Fibroblast of lung (primary cell): ENCODE measurements around the gene TMEM163. TPM values are rescaled to one million over a fixed set of nuclear protein-coding genes. Genes with fewer than 3 reads are reported as not detected.

ENCODE experiments used
- DNase-seq, 2 donors: peaks; one replicate each; pipeline versions ENCODE4 v3.0.0 to v3.0.0-alpha.2; 2010; ENCODE audit warnings: low read depth in 2 of 2
- H2AFZ ChIP-seq: 2 replicates; pipeline ENCODE4 v1.5.1; 2012; ENCODE audit warnings: low read length, control low read depth, inconsistent platforms
- H3K27ac ChIP-seq: 2 replicates; pipeline ENCODE4 v1.5.1; 2011; ENCODE audit warnings: low read length, control low read depth; ENCODE audit not compliant: insufficient read depth
- H3K27me3 ChIP-seq: 2 replicates; pipeline ENCODE4 v1.5.1; 2011; ENCODE audit warnings: mild to moderate bottlenecking, low read length; ENCODE audit not compliant: control insufficient read depth, insufficient read depth
- H3K36me3 ChIP-seq: 2 replicates; pipeline ENCODE4 v1.5.1; 2011; ENCODE audit warnings: low read length; ENCODE audit not compliant: control insufficient read depth, insufficient read depth
- H3K4me1 ChIP-seq: 2 replicates; pipeline ENCODE4 v1.5.1; 2011; ENCODE audit warnings: low read length; ENCODE audit not compliant: control insufficient read depth, insufficient read depth; ENCODE audit errors: extremely low read depth
- H3K4me2 ChIP-seq: 2 replicates; pipeline ENCODE4 v1.5.1; 2011; ENCODE audit warnings: low read length, control low read depth; ENCODE audit not compliant: insufficient read depth; ENCODE audit errors: extremely low read depth
- H3K4me3 ChIP-seq, 4 experiments: fragments of 200-600 bp in 1 of 4; sonication (generic) in 1 of 4; replicated peaks in 1 of 4; 2 replicates each; pipeline ENCODE4 v1.5.1; 2011 to 2016; ENCODE audit warnings: low read length in 4 of 4, low read depth in 3 of 4, mild to moderate bottlenecking in 3 of 4, control low read depth in 2 of 4, inconsistent platforms in 1 of 4, mixed read lengths in 1 of 4; ENCODE audit not compliant: insufficient read depth in 1 of 4; ENCODE audit errors: control extremely low read depth in 1 of 4
- H3K79me2 ChIP-seq: 2 replicates; pipeline ENCODE4 v1.5.1; 2012; ENCODE audit warnings: mild to moderate bottlenecking, low read length, inconsistent platforms; ENCODE audit not compliant: control insufficient read depth, insufficient read depth
- H3K9ac ChIP-seq: 2 replicates; pipeline ENCODE4 v1.5.1; 2011; ENCODE audit warnings: mild to moderate bottlenecking, low read length, control low read depth; ENCODE audit not compliant: insufficient read depth
- H3K9me3 ChIP-seq: 2 replicates; pipeline ENCODE4 v1.5.1; 2012; ENCODE audit warnings: low read depth, low read length; ENCODE audit not compliant: control insufficient read depth, insufficient read depth
- H4K20me1 ChIP-seq: 2 replicates; pipeline ENCODE4 v1.5.1; 2011; ENCODE audit warnings: low read length; ENCODE audit not compliant: control insufficient read depth, insufficient read depth; ENCODE audit errors: extremely low read depth
- EZH2 ChIP-seq: IDR thresholded peaks from 2 replicates; pipeline ENCODE4 v1.5.1; 2012; ENCODE audit warnings: low read length, control low read depth, mild to moderate bottlenecking; ENCODE audit errors: missing control alignments
- polyA plus RNA-seq, 2 donors: library from polyadenylated mRNA; depleted of rRNA in 1 of 2; stranded (reverse) in 1 of 2; unstranded in 1 of 2; fragments of >200 nt; gene quantifications; 2 replicates each; pipeline ENCODE4 v1.2.1, GENCODE V29; 2011 to 2012; ENCODE audit warnings: missing spikeins in 1 of 2
- total RNA-seq: library from RNA; depleted of rRNA; stranded (reverse); fragments of >200 nt; gene quantifications from 2 replicates; pipeline ENCODE4 v1.2.1, GENCODE V29; 2014
- TF ChIP-seq, protein P1 (sequence below), 2 donors: IDR thresholded peaks in 1 of 2; conservative IDR thresholded peaks in 1 of 2; 1 replicate in 1 of 2; 2 replicates in 1 of 2; pipeline ENCODE4 v1.5.1; 2011 to 2012; ENCODE audit warnings: low read length in 2 of 2, control low read depth in 1 of 2, inconsistent platforms in 1 of 2, low read depth in 1 of 2, mild to moderate bottlenecking in 1 of 2

Gene TMEM163
- total and polyA plus RNA-seq, 2 donors (not counting 1 experiment from before 2014, with no cell fraction given) = under 0.01 to 0.03 TPM

- no peaks in the 10 kb centered on the region for H3K27me3 ChIP-seq
- H3K36me3 ChIP-seq = no peaks in the 10 kb centered on the region
- H2AFZ ChIP-seq = no peak overlapping the region
- no peaks in the 10 kb centered on the region for H3K4me1 ChIP-seq
- no peaks in the 10 kb centered on the region for H4K20me1 ChIP-seq
- H3K9ac ChIP-seq = no peak overlapping the region
- DNase-seq = no peak
- H3K27ac ChIP-seq = no peak overlapping the region
- H3K9me3 ChIP-seq = no peaks in the 10 kb centered on the region
- no peaks in the 10 kb centered on the region for H3K79me2 ChIP-seq
- H3K4me2 ChIP-seq = no peak overlapping the region
- no peak overlapping the region for H3K4me3 ChIP-seq
- no peak for TF ChIP-seq EZH2
- TF ChIP-seq, protein P1, sequence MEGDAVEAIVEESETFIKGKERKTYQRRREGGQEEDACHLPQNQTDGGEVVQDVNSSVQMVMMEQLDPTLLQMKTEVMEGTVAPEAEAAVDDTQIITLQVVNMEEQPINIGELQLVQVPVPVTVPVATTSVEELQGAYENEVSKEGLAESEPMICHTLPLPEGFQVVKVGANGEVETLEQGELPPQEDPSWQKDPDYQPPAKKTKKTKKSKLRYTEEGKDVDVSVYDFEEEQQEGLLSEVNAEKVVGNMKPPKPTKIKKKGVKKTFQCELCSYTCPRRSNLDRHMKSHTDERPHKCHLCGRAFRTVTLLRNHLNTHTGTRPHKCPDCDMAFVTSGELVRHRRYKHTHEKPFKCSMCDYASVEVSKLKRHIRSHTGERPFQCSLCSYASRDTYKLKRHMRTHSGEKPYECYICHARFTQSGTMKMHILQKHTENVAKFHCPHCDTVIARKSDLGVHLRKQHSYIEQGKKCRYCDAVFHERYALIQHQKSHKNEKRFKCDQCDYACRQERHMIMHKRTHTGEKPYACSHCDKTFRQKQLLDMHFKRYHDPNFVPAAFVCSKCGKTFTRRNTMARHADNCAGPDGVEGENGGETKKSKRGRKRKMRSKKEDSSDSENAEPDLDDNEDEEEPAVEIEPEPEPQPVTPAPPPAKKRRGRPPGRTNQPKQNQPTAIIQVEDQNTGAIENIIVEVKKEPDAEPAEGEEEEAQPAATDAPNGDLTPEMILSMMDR (conservative IDR thresholded peaks at IDR 0.05 in 1 of 2, IDR thresholded peaks at IDR 0.05 in 1 of 2; ENCODE audit: low read depth in 1 of 2, low read length in 2 of 2) = no peak
Measured at GRCh38 chr2:134603966-134604365, 114.8 kb downstream of the TMEM163 start.

DNA sequence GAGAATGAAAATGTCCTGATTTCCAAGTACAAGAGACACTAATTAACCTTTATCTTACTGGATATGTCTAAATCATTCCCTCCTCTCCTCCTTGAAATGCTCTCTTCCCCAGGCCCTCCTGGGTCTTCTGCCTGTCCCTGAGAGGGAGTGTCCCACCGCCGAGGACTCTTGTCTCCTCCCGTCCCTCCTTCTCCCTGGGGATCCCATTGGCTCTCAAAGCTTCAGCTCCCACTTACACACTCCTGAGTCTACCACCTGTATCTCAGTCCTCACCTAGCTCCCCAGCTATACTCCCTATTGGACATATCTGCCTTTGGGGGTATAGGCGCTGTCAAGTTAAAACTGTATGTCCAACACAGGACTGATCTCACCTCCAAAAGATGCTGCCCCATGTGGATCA, 116.1 kb downstream of the TMEM163 start:
- no peak overlapping the region for H3K27ac ChIP-seq
- H3K9me3 ChIP-seq = no peaks in the 10 kb centered on the region
- no peak for TF ChIP-seq EZH2
- TF ChIP-seq, protein P1 (conservative IDR thresholded peaks at IDR 0.05 in 1 of 2, IDR thresholded peaks at IDR 0.05 in 1 of 2; ENCODE audit: low read depth in 1 of 2, low read length in 2 of 2) = no peak
- H3K4me2 ChIP-seq = no peak overlapping the region
- no peak overlapping the region for H3K4me3 ChIP-seq
- H4K20me1 ChIP-seq = no peaks in the 10 kb centered on the region
- no peak overlapping the region for H2AFZ ChIP-seq
- H3K9ac ChIP-seq = no peak overlapping the region
- no peaks in the 10 kb centered on the region for H3K4me1 ChIP-seq
- no peaks in the 10 kb centered on the region for H3K79me2 ChIP-seq
- H3K36me3 ChIP-seq = no peaks in the 10 kb centered on the region
- H3K27me3 ChIP-seq = no peaks in the 10 kb centered on the region
- no peak for DNase-seq

DNA sequence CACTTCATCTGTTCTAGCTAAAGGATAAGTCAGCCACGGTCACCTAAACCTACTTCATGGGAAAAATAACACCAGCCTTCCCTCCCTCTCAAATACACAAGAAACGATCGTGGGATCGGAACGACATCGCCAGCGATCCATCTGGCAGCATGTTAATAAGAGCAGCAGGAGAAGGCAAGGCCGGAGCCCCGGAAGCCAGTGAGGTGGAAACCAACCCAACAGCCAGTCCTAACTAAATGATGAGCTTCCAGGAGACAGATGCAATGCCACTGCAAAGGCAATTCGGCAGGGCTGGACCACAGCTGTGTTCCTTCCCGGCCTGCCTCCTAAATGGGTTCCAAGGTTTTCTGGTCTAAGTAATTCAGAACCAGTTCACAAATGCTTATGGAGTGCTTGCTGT, 117.5 kb downstream of the TMEM163 start:
- no peak for TF ChIP-seq EZH2
- TF ChIP-seq, protein P1 (conservative IDR thresholded peaks at IDR 0.05 in 1 of 2, IDR thresholded peaks at IDR 0.05 in 1 of 2; ENCODE audit: low read depth in 1 of 2, low read length in 2 of 2) = no peak
- no peaks in the 10 kb centered on the region for H3K9me3 ChIP-seq

More for the DNA sequence above, 117.5 kb downstream of the TMEM163 start:
- Histone ChIP-seq H2AFZ (no peak overlapping the region), H3K27ac (no peak overlapping the region), H3K4me1 (no peaks in the 10 kb centered on the region), H3K36me3 (no peaks in the 10 kb centered on the region), H4K20me1 (no peaks in the 10 kb centered on the region), H3K4me3 (no peak overlapping the region), H3K27me3 (no peaks in the 10 kb centered on the region), H3K79me2 (no peaks in the 10 kb centered on the region), H3K9ac (no peak overlapping the region), H3K4me2 (no peak overlapping the region)
- no peak for DNase-seq
